HG03108 (cell line): ENCODE measurements around the gene FBH1.
"Not testable (repeated sequence)": the region's sequence is repeated elsewhere in the genome, so short reads cannot be mapped to it uniquely, and the experiment has no call there.

Experiments
- ATAC-seq: cut with Tn5 transposase; IDR thresholded peaks from one replicate; pipeline ENCODE4 v1.9.1; 2021; ENCODE audit warnings: moderate library complexity; ENCODE audit not compliant: unreplicated experiment

Gene FBH1

DNA sequence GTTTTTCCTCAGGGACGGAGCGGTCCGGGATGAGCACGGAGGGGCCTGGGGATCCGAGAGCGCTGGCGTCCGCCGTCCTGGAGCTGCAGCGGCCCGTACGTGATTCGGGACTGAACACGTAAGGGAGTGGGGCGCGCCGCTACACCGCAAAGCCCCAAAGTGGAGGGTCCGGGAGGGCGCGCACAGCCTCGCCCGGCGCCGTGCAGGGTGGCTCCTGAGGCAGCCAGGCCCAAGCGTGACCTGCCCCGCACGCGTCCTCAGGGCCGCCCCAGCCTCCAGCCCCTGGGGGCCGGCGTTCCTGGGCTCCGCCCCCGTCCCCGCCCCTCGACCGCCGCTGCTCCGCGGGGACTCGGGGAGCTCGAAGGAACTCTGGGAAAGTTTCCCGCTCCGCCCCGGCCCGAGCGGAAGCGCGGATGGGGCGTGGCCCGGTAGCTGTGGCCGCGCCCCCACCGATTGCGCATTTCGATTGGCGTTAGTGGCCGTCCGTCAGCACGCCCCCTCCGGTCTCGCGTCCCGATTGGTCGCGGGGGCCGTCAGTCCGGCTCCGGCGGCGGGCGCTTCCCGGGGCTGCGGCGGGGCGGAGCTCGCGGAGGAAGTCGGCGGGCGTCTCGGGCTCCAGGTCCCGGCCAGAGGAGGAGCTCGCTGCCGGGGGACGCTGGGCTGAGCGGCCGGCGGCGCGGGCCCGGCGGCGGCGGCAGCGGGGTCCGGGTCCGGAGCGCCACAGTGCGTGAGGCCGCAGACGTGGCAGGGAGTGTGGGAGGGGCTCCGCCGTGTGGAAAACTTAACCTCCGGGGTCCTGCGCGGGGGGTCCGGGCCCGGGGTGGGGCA is at the start of gene FBH1, which contains the start of gene ANKRD16:
Gene FBH1 (plus strand): TSS at position 620 of the 828 bp plus-strand sequence. CDS start 103 bp downstream, at position 723.
Gene ANKRD16 (minus strand): TSS at position 270 of the 828 bp plus-strand sequence. CDS start 539 bp downstream, outside the sequence.
- ATAC-seq = peak; percentile 83

- peak; percentile 84 for ATAC-seq
Observed at GRCh38 chr10:5840314-5841307, 49.4 kb upstream of the FBH1 start.

- ATAC-seq = no peak
Observed at GRCh38 chr10:5841965-5842364, 48.1 kb upstream of the FBH1 start.

DNA sequence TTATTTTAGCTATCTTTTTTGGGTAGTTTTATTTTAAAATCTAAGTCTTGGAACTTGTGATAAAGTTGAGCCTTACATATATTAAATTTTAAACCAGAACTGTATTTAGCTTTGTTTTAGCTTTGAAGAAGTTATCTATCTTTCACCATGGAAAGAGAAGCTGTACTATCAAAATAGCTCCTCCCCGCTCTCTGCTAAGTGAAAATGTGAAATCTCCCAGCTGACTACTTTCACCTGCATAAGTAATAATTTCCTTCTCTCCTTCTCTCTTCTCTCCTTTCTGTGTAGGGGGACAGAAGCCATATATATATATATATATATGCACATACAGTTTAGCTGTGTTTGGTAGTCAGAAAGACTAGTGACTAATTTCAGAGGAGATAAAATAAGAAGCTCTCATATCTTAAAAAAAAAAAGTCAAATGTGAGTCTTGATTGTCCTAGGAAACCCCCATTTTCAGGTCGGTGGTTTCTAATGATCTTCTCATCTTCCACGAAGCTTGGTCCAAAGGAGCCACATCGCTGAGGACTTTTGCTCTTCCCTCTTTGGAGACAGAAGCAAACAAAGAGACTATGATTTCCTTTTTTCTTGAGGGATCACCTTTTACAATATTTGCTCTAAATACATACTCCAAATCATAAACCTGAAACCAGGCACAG is 46.2 kb upstream of the FBH1 start:
- no peak for ATAC-seq

DNA sequence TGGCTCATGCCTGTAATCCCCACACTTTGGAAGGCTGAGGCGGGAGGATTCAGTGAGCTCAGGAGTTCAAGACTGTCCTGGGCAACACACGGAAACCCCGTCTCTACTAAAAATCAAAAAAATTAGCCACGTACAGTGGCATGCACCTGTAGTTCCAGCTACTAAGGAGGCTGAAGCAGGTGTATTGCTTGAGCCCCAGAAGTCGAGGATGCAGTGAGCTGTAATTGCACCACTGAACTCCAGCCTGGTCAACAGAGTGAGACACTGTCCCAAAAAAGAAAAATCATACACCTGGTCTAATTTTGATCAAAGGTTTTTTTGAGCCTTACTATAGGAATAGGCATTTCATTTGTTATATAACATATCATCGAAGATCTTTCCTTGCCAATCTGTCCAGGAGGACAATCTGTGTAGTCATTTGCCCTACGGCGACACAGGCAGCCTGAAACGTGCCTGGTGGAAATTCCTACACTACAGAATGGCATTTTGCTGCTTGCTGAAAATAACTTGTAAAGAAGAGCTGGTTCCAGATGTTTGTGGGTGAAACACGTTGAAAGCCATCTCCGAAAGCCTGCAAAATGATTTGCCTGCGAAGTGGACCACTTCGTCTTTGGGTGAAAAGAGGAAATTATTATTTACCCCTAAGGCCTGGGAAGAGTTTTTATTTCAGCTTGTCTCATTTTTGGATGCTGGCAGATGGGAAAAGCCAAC is 45.5 kb upstream of the FBH1 start:
- no peak for ATAC-seq

- ATAC-seq = not testable (repeated sequence)
Observed at GRCh38 chr10:5846667-5847066, 43.4 kb upstream of the FBH1 start.

- no peak for ATAC-seq
Observed at GRCh38 chr10:5854131-5854475, 35.9 kb upstream of the FBH1 start.

DNA sequence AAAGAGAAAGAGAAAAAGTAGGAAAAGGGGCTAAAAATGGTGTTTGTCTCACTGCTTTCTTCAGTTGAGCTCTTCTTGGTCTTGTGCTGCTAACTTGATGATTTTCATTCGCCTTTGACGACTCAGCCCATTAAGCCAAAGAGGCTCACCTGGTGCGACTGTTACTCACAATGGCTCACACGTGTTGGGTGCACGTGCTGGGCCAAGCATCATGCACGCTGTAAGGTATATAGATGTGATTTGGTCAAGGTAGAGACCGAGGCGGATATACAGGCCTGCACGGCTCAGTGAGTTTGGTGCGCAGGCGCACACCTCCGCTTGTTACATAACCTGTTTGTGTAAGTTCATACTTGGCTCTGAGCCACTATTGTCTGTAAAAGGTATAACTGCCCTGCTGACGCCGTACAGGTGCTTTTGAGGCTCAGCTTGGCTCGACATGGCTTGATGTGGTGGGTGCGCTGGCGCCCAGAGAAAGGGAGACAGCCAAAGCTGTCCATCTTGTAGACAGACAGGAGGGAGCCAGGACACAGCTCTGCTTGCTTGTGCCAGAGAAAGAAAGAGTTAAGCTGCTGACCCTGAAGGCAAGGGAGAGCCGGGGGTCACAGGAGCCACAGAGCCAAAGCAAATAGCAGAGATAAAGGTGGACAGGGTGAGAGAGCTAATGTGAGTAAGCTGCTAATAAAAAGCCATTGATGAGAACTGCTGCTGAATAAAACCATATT is 33.9 kb upstream of the FBH1 start:
- no peak for ATAC-seq

GRCh38 chr10:5856701-5857004 is 33.4 kb upstream of the FBH1 start:
- ATAC-seq = no peak

- ATAC-seq = no peak
Observed at GRCh38 chr10:5858811-5859210, 31.2 kb upstream of the FBH1 start.

DNA sequence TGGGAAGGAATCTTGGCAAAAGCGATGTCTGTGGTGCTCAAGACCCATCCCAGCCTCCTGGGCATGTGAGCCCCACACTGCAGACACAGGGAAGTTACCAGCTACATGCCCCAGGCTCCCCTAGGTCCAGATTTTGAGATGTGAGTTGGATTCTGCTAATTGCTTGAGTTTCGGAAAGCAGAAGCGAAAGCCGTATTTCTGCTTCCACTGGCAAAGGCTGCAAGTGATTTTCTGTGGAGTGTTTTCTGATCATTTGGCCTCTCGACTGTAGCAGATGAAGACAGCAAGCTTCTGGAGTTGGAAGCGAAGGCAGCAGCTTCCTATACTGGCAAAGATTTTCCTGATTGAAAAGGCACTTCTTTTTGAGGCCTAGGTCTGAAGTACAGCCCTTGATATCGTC is 30.0 kb upstream of the FBH1 start:
- no peak for ATAC-seq

DNA sequence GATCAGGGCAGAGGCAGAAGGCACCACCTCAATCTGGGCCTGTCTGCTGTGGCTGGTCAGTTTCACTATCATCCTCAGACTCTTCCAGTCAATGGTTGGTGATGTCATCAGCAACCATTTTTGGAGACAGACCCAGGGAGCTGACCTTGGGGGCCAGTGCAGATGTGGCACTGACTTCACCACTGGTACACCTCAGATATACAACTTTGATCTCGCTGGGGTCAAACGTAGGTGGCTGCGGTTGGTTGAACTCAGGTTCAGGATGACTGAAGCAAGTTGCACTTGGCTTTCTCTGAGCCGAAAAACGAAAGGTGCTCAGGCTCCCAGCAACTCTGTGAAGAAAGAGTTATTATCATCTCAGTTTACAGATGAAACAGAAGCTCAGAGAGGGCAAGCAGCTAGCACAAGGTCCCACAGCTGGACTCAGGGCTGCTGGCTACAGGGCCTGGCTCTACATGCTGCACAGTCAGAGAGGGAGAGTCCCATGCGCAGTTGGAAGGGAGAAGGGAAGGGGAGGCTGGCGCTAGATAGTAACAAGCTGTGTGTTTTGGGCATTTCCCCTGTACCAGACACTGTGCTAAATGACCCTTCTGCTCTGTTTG is 27.6 kb upstream of the FBH1 start:
- ATAC-seq = peak; percentile 95

- not testable (repeated sequence) for ATAC-seq
Observed at GRCh38 chr10:5862981-5863685, 26.9 kb upstream of the FBH1 start.

DNA sequence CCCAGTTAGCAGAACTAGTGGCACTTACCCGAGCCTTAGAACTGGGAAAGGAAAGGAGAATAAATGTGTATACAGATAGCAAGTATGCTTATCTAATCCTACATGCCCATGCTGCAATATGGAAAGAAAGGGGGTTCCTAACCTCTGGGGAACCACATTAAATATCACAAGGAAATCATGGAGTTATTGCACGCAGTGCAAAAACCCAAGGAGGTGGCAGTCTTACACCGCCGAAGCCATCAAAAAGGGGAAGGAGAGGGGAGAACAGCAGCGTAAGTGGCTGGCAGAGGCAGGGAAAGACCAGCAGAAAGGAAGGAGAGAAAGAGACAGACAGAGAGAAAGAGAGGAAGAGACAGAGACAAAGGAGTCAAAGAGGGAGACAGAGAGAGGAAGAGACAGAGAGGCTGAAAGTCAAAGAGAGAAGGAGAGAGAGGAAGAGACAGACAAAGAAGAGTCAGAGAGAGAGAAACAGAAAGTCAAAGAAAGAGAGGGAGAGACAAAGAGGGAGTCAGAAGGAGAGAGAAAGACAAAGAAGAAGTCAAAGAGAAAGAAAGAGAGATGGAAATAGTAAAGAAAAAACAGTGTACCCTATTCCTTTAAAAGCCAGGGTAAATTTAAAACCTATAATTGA is 23.5 kb upstream of the FBH1 start:
- not testable (repeated sequence) for ATAC-seq

DNA sequence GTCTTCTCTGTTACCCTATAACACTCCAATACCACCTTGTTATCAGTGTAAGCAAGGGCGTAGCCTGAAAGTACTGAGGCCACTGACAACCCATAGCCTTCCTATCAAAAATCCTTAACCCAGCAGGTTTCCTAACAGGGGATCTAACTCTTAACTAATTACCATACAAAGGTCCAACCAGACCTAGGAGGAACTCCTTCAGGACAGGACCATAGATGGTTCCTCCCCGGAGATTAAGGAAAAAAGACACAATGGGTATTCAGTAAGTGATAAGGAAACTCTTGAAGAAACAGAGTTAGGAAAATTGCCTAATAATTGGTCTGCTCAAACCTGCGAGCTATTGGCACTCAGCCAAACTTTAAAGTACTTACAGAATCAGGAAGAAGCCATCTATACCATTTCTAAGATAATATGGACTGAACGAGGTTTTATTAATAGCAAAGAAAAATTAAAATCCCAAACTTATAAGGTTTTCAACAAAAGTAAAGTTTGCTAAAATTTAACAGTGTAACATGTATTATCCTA is 22.9 kb upstream of the FBH1 start:
- ATAC-seq = not testable (repeated sequence)

GRCh38 chr10:5868383-5868782 is 21.7 kb upstream of the FBH1 start:
- ATAC-seq = not testable (repeated sequence)

GRCh38 chr10:5869156-5869555 is 20.9 kb upstream of the FBH1 start:
- ATAC-seq = no peak

DNA sequence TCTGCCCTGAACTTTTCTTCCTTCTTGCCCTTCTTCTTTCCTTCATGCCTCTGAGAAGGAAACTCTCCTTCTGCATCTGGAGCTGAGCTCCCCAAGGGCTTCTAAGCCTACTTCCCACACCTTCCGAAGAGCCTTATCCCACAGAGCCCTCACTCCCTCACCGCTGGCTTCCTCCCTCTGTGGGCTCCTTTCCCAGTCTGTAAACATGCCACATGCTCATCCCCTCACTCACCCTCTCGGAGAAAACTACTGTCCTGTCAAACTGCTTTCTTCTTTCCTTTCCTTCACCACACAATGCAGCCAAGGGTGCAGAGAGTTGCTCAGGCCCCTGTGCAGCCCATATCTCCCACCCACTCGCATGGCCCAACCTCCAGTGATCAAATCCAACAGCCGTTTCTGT is 18.4 kb upstream of the FBH1 start:
- ATAC-seq = no peak
